A549 treated with AZD9567 at 1 μM for 4 hours (cell line): ENCODE measurements around the gene PGA4. TPM values are rescaled to one million over a fixed set of nuclear protein-coding genes. Genes with fewer than 3 reads are reported as not detected.

Experiments used
- total RNA-seq: library from RNA; stranded (reverse); fragments of 200-300 nt; extraction: Qiagen RNA extraction; gene quantifications from 5 replicates; pipeline ENCODE4 v1.2.3, GENCODE V29; 2022; ENCODE audit not compliant: insufficient read depth

Gene PGA4
- not detected in 5 replicates for total RNA-seq

GRCh38 chr11:61222047-61222446 lies at the start of gene PGA4:
Gene PGA4 (plus strand): TSS chr11:61222347. CDS start chr11:61222401, 54 bp downstream.

GRCh38 chr11:61202950-61203746 lies 19.0 kb upstream of the PGA4 start, which contains the start of gene PGA3:
Gene PGA3 (plus strand): TSS chr11:61203515. CDS start chr11:61203565, 50 bp downstream.

GRCh38 chr11:61240875-61241274 lies 18.7 kb downstream of the PGA4 start, which contains the start of gene PGA5:
Gene PGA5 (plus strand): TSS chr11:61241175. CDS start chr11:61241227, 52 bp downstream.

Other genes starting within 250 kb of the PGA4 start
- 0.02 TPM in 1 of 5 replicates, not detected in the others for gene CD5, start 119.9 kb upstream of the PGA4 start, total RNA-seq
- 12.0 to 18.8 TPM (median 18.0 TPM) in 5 replicates for gene VPS37C, start 60.9 kb upstream of the PGA4 start, total RNA-seq
- 0.16 TPM in 1 of 5 replicates, not detected in the others for gene PGA3, start 18.8 kb upstream of the PGA4 start, total RNA-seq
- not detected in 5 replicates for gene PGA5, start 18.8 kb downstream of the PGA4 start, total RNA-seq
- 0.47 to 0.74 TPM (median 0.62 TPM) in 4 of 5 replicates, not detected in the other for gene VWCE, start 73.0 kb downstream of the PGA4 start, total RNA-seq
- 154 to 195 TPM (median 161 TPM) in 5 replicates for gene DDB1, start 110.8 kb downstream of the PGA4 start, total RNA-seq
- 54.5 to 76.9 TPM (median 73.9 TPM) in 5 replicates for gene TKFC, start 110.9 kb downstream of the PGA4 start, total RNA-seq
- gene CYB561A3, start 139.5 kb downstream of the PGA4 start, total RNA-seq = 43.1 to 48.8 TPM (median 44.3 TPM) in 5 replicates
- gene TMEM138, start 140.0 kb downstream of the PGA4 start, total RNA-seq = 74.5 to 101 TPM (median 96.3 TPM) in 5 replicates
- gene TMEM216, start 170.2 kb downstream of the PGA4 start, total RNA-seq = 18.4 to 24.4 TPM (median 18.8 TPM) in 5 replicates
- 66.4 to 73.9 TPM (median 73.7 TPM) in 5 replicates for gene CPSF7, start 207.6 kb downstream of the PGA4 start, total RNA-seq
- 40.8 to 91.8 TPM (median 42.4 TPM) in 5 replicates for gene SDHAF2, start 207.8 kb downstream of the PGA4 start, total RNA-seq